Gastroesophageal sphincter (tissue), 4 donors: ENCODE data around the gene PRKN. TPM values are rescaled to one million over a fixed set of nuclear protein-coding genes. Genes with fewer than 3 reads are reported as not detected.
A peak's percentile ranks its signal among the peaks of the same experiment; 100 is the strongest.

Experiments used
- ATAC-seq: fragments of 150-250 bp; one replicate; pipeline ENCODE4 v1.9.1; 2016; ENCODE audit warnings: mild to moderate bottlenecking, moderate library complexity
- H3K27ac ChIP-seq, 4 donors: fragments of 200-600 bp; sonication (generic) in 3 of 4; 1 replicate in 3 of 4; 2 replicates in 1 of 4; pipeline ENCODE4 v1.5.1; 2016 to 2019
- H3K27me3 ChIP-seq: fragments of 200-600 bp; sonication (generic); one replicate; pipeline ENCODE4 v1.5.1; 2019
- H3K36me3 ChIP-seq, 2 donors: fragments of 200-600 bp; sonication (generic); one replicate each; pipeline ENCODE4 v1.5.1; 2019; ENCODE audit warnings: control low read depth in 1 of 2
- H3K4me1 ChIP-seq, 3 donors: fragments of 200-600 bp; sonication (generic); 1 replicate in 2 of 3; 2 replicates in 1 of 3; pipeline ENCODE4 v1.5.1; 2016 to 2019; ENCODE audit warnings: control low read depth in 2 of 3
- H3K4me3 ChIP-seq, 2 donors: fragments of 200-600 bp; sonication (generic); one replicate each; pipeline ENCODE4 v1.5.1; 2019; ENCODE audit warnings: mild to moderate bottlenecking in 1 of 2, moderate library complexity in 1 of 2
- H3K9me3 ChIP-seq, 3 donors: fragments of 200-600 bp; sonication (generic); one replicate each; pipeline ENCODE4 v1.5.1; 2017 to 2019; ENCODE audit warnings: control low read depth in 2 of 3
- EP300 ChIP-seq: sonication (generic); formaldehyde crosslinking; IDR thresholded peaks from one replicate; pipeline ENCODE4 v1.6.1; 2017; ENCODE audit warnings: antibody characterized with exemption, mild to moderate bottlenecking
- POLR2A ChIP-seq, 2 donors: fragments of 450-650 bp; IDR thresholded peaks; one replicate each; pipeline ENCODE4 v1.6.1; 2017; ENCODE audit warnings: antibody characterized with exemption in 2 of 2, mild to moderate bottlenecking in 2 of 2, moderate library complexity in 1 of 2
- POLR2AphosphoS5 ChIP-seq: sonication (generic); formaldehyde crosslinking; IDR thresholded peaks from one replicate; pipeline ENCODE4 v1.6.1; 2017; ENCODE audit warnings: antibody characterized with exemption
- WGBS, 2 donors: methylation state at CpG; one replicate each; pipeline ENCODE4 v1.1.5; 2018; ENCODE audit warnings: low coverage in 1 of 2; 5-methylcytosine and 5-hydroxymethylcytosine counted together
- total RNA-seq, 4 donors: library from RNA; depleted of rRNA; stranded (reverse); fragments of >200 nt; gene quantifications; one replicate each; pipeline ENCODE4 v1.1.0, GENCODE V29; 2016
- TF ChIP-seq, protein P1 (sequence below), 4 experiments: fragments of 200-600 bp in 2 of 4; fragments of 450-650 bp in 2 of 4; sonication (generic) in 1 of 4; IDR thresholded peaks; one replicate each; pipeline ENCODE4 v1.5.1; 2017 to 2019; ENCODE audit warnings: antibody characterized with exemption in 4 of 4, mild to moderate bottlenecking in 2 of 4, moderate library complexity in 2 of 4

Gene PRKN
- total RNA-seq, 4 donors from 2014 or later: 8.4 to 58.6 (median 25.8) TPM

DNA sequence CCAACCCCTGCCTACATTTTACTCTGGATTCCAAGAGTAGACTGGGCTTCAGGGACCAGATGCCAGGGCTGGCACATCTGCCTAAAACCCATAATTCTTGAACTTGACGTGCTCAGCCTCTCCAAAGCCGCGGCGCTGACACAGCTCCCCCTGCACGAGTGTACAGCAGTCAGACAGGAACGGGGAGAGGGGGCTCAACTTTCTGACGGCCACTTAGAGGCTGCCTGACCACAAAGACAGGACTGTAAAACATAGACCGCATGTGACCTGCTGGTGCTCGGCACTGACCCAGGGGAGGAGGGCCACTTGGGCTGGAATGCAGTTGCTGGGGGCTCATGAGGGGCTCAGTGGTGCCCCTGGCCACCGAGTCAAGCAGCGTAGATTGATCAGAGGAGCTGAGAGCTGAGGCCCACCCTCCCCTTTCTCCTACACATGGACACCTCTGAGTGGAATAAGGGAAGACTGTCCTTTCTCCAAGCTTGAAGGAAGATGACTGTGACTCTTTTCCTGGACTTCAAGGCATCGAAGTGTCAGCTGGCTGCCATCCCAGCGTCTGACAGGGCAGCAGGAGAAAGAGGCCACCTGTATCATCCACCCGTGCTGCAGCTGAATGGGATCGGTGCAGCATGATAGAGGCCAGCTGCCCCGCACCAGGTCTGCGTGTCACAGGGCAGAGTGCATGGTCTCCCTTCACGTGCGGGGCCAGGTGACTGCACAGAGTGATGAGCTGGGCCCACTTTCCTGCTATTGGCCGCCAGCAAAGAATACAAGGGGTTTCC lies 1282.4 kb downstream of the PRKN start:
- peak overlapping the region in 1 of 2 donors; percentile 4 for H3K4me3 ChIP-seq
- H3K27ac ChIP-seq: peak overlapping the region in 2 of 4 donors; percentile 41 to 60
- H3K36me3 ChIP-seq: no peaks in the 10 kb centered on the region
- TF ChIP-seq EP300: no peak
- TF ChIP-seq POLR2A (IDR thresholded peaks at IDR 0.05): no peak
- TF ChIP-seq, protein P1, sequence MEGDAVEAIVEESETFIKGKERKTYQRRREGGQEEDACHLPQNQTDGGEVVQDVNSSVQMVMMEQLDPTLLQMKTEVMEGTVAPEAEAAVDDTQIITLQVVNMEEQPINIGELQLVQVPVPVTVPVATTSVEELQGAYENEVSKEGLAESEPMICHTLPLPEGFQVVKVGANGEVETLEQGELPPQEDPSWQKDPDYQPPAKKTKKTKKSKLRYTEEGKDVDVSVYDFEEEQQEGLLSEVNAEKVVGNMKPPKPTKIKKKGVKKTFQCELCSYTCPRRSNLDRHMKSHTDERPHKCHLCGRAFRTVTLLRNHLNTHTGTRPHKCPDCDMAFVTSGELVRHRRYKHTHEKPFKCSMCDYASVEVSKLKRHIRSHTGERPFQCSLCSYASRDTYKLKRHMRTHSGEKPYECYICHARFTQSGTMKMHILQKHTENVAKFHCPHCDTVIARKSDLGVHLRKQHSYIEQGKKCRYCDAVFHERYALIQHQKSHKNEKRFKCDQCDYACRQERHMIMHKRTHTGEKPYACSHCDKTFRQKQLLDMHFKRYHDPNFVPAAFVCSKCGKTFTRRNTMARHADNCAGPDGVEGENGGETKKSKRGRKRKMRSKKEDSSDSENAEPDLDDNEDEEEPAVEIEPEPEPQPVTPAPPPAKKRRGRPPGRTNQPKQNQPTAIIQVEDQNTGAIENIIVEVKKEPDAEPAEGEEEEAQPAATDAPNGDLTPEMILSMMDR (IDR thresholded peaks at IDR 0.05): no peak
- TF ChIP-seq POLR2AphosphoS5: no peak
- H3K9me3 ChIP-seq: no peaks in the 10 kb centered on the region
- H3K4me1 ChIP-seq: peaks cover 0 to 42% (median 13%) of the 10 kb centered on the region in 3 donors
- ATAC-seq: no peak
- H3K27me3 ChIP-seq: no peaks in the 10 kb centered on the region
- WGBS, 2 donors: 20 to 60% methylated on average over 1 of the region's 20 CpGs

DNA sequence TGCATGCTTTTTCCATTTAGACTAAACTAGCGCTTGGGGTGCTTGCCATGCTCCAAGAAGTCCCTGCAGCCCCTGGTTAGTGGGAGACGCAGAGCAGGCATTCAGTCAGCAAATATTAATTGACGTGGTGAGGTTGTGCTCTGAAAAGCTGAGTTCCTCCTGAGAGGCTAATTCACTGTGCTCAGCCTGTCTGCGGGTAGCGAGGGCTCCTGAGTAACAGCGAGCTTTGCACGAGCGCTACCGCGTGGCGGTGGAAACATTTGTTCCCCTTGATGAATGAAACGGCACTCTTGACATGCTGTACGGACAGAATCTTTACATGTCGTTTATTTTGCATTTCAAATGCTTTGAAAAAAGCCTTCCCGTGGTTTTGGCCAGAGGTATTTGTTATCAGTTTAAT lies 1283.1 kb downstream of the PRKN start:
- peak overlapping the region in 1 of 2 donors; percentile 4 for H3K4me3 ChIP-seq
- peak; percentile 66 for ATAC-seq
- peak overlapping the region in 3 of 4 donors; percentile 41 to 60 (median 59) for H3K27ac ChIP-seq
- H3K9me3 ChIP-seq: no peaks in the 10 kb centered on the region
- 53 to 71% methylated on average over 8 to 15 of the region's 15 CpGs for WGBS, 2 donors
- H3K36me3 ChIP-seq: no peaks in the 10 kb centered on the region
- H3K27me3 ChIP-seq: no peaks in the 10 kb centered on the region
- TF ChIP-seq, protein P1 (IDR thresholded peaks at IDR 0.05): peak in 3 of 4 experiments; percentile 30 to 56 (median 37)
- TF ChIP-seq EP300: no peak
- peaks cover 0 to 45% (median 13%) of the 10 kb centered on the region in 3 donors for H3K4me1 ChIP-seq

DNA sequence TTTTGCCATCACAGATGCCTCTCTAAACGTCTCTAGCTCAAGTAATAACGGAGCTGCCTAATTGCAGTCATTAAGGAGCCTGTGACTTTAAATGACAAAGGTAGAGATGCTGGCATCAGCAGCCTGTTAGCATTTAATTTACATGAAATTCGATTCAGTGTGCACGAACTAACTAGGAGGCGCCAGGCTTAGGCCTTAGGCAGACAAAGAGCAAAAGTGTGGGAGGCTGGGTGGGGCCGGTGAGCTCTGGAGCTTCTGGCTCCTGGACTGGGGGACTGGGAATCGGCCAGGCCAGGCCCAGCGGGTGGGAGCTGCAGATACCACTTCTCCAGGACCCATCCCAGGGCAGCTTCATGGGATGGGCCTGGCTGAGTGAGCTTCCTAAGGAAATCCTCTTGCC lies 1283.7 kb downstream of the PRKN start:
- Histone ChIP-seq H3K36me3 (no peaks in the 10 kb centered on the region), H3K27ac (peak overlapping the region in 3 of 4 donors; percentile 33 to 60 (median 59)), H3K4me3 (no peak overlapping the region), H3K27me3 (no peaks in the 10 kb centered on the region), H3K4me1 (peaks cover 0 to 49% (median 13%) of the 10 kb centered on the region in 3 donors), H3K9me3 (no peaks in the 10 kb centered on the region)
- TF ChIP-seq POLR2A (IDR thresholded peaks at IDR 0.05) (no peak), POLR2AphosphoS5 (no peak), EP300 (no peak)
- TF ChIP-seq, protein P1 (IDR thresholded peaks at IDR 0.05): no peak
- 39% methylated on average over 5 of the region's 8 CpGs; no CpG with 5 or more reads in 1 of the 2 donors for WGBS, 2 donors
- ATAC-seq: no peak

DNA sequence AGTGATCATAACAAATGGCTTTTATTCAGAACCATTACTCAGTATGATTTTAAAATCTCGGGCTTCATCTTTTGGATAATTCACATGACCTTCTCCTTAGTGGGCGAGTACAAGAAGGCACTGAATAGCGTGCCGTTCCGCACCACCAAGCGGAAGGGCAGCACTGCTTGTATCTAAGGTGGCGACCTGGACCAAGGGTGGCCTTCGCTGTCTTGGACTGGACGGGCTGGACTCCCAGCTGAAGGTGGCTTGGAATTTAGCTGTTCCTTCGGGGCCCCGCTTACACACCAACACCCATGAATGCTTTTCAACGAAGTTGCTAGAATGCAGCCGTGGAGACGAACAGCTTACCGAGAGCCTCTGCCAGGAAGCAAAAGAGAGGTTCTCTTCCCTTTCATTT lies 1285.1 kb downstream of the PRKN start:
- H3K36me3 ChIP-seq: no peaks in the 10 kb centered on the region
- no peak overlapping the region for H3K27ac ChIP-seq
- no peaks in the 10 kb centered on the region for H3K9me3 ChIP-seq
- 71 to 79% methylated on average over 7 to 14 of the region's 15 CpGs for WGBS, 2 donors
- no peak overlapping the region for H3K4me3 ChIP-seq
- H3K27me3 ChIP-seq: no peaks in the 10 kb centered on the region
- TF ChIP-seq, protein P1 (IDR thresholded peaks at IDR 0.05): no peak
- TF ChIP-seq EP300 (no peak), POLR2A (IDR thresholded peaks at IDR 0.05) (no peak), POLR2AphosphoS5 (no peak)
- peaks cover 0 to 49% (median 13%) of the 10 kb centered on the region in 3 donors for H3K4me1 ChIP-seq
- ATAC-seq: no peak

DNA sequence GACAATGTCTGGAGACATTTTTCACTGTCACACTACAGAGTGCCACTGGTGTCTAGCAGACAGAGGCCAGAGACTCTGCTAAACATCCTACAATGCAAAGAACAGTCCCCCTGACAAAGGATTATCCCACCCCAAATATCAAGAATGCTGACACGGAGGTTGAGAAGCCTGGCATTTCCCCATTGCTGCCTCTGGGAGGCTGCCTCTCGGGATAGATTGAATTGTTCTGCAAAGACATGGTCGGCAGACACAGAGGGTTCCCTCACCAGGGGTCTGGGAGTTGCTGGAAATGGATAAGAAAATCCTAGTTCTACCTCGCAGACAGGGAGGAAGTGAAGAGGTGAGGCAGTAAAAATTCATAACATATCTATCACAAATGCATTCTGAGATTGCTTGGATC lies 1287.3 kb downstream of the PRKN start:
- WGBS, 2 donors: 100% methylated on average over 1 of the region's 4 CpGs; no CpG with 5 or more reads in 1 of the 2 donors
- ATAC-seq: no peak
- no peaks in the 10 kb centered on the region for H3K36me3 ChIP-seq
- H3K27ac ChIP-seq: no peak overlapping the region
- H3K9me3 ChIP-seq: no peaks in the 10 kb centered on the region
- no peaks in the 10 kb centered on the region for H3K27me3 ChIP-seq
- peaks cover 3 to 52% (median 10%) of the 10 kb centered on the region in 3 donors for H3K4me1 ChIP-seq
- H3K4me3 ChIP-seq: no peak overlapping the region
- TF ChIP-seq POLR2A (IDR thresholded peaks at IDR 0.05): no peak
- no peak for TF ChIP-seq POLR2AphosphoS5
- TF ChIP-seq, protein P1 (IDR thresholded peaks at IDR 0.05): no peak
- TF ChIP-seq EP300: no peak
